Lower lobe of right lung (tissue), 2 donors: ENCODE measurements around the gene IGFBP2. TPM values are rescaled to one million over a fixed set of nuclear protein-coding genes. Genes with fewer than 3 reads are reported as not detected.

Source experiments
- ATAC-seq, 2 donors: fragments of 200-7000 bp; cut with Tn5 transposase; one replicate each; pipeline ENCODE4 v1.9.1; 2020 to 2022; ENCODE audit warnings: mild to moderate bottlenecking in 2 of 2, moderate library complexity in 2 of 2
- DNase-seq: peaks from one replicate; pipeline ENCODE4 v3.0.0-alpha.2; 2020
- H3K27ac ChIP-seq: fragments of 200-600 bp; one replicate; pipeline ENCODE4 v1.8.0; 2022
- H3K27me3 ChIP-seq: fragments of 200-600 bp; one replicate; pipeline ENCODE4 v1.8.0; 2022; ENCODE audit warnings: low read depth
- H3K36me3 ChIP-seq: fragments of 200-600 bp; one replicate; pipeline ENCODE4 v1.8.0; 2022; ENCODE audit warnings: mild to moderate bottlenecking
- H3K4me1 ChIP-seq: fragments of 200-600 bp; one replicate; pipeline ENCODE4 v1.8.0; 2022
- H3K4me3 ChIP-seq: fragments of 200-600 bp; one replicate; pipeline ENCODE4 v1.8.0; 2022; ENCODE audit warnings: mild to moderate bottlenecking
- H3K9me3 ChIP-seq: fragments of 200-600 bp; one replicate; pipeline ENCODE4 v1.8.0; 2022
- CTCF ChIP-seq: fragments of 200-600 bp; IDR thresholded peaks from one replicate; pipeline ENCODE4 v1.8.0; 2022; ENCODE audit warnings: antibody characterized with exemption, mild to moderate bottlenecking
- intact Hi-C: fragments of 100-400 bp; cut with DNase I; formaldehyde crosslinking; loops from one replicate; pipeline ENCODE4 v1.11.0; 2022
- total RNA-seq: library from RNA; stranded (reverse); fragmentation: NEBNext Ultra II Directional; extraction: Animal tissue kit (Norgen Biotek cat#: 25700); gene quantifications from one replicate; pipeline ENCODE4 v1.2.1, GENCODE V29; 2021
- donor health status: DM: no; HTN: yes; CAD: no; lungs with severe emphysema.

The IGFBP2 gene
- total RNA-seq, 1 donor from 2014 or later: 37.7 TPM

GRCh38 chr2:216663846-216664245 lies 30.6 kb downstream of the IGFBP2 start:
- DNase-seq: no peak
- intact Hi-C loops: no loop called here

GRCh38 chr2:216664593-216665034 lies 31.4 kb downstream of the IGFBP2 start:
- intact Hi-C loops: loop anchor here (5.0 kb wide), 1 partner anchor 142 kb away; no protein-coding TSS in a partner anchor
- Histone ChIP-seq H3K4me1 (peaks cover 14% of the 10 kb centered on the region), H3K9me3 (no peaks in the 10 kb centered on the region), H3K4me3 (no peak overlapping the region), H3K27ac (no peak overlapping the region), H3K27me3 (no peaks in the 10 kb centered on the region), H3K36me3 (no peaks in the 10 kb centered on the region)
- ATAC-seq (no peak), DNase-seq (no peak)
- TF ChIP-seq CTCF: no peak

More at GRCh38 chr2:216663846-216664245, 30.6 kb downstream of the IGFBP2 start:
- H3K36me3 ChIP-seq: no peaks in the 10 kb centered on the region
- no peak overlapping the region for H3K27ac ChIP-seq
- no peak overlapping the region for H3K4me3 ChIP-seq
- ATAC-seq: no peak
- TF ChIP-seq CTCF: no peak
- H3K27me3 ChIP-seq: no peaks in the 10 kb centered on the region
- peaks cover 14% of the 10 kb centered on the region for H3K4me1 ChIP-seq
- no peaks in the 10 kb centered on the region for H3K9me3 ChIP-seq

GRCh38 chr2:216665242-216665641 lies 32.0 kb downstream of the IGFBP2 start:
- peak; percentile 62 to 68 for ATAC-seq

GRCh38 chr2:216665717-216666116 lies 32.5 kb downstream of the IGFBP2 start:
- peaks cover 14% of the 10 kb centered on the region for H3K4me1 ChIP-seq
- no peak for TF ChIP-seq CTCF
- H3K27ac ChIP-seq: no peak overlapping the region
- no peaks in the 10 kb centered on the region for H3K27me3 ChIP-seq
- H3K4me3 ChIP-seq: no peak overlapping the region
- intact Hi-C loops: loop anchor here (5.0 kb wide), 1 partner anchor 143 kb away; no protein-coding TSS in a partner anchor
- H3K36me3 ChIP-seq: no peaks in the 10 kb centered on the region
- ATAC-seq: peak in 1 of 2 donors; percentile 26
- no peaks in the 10 kb centered on the region for H3K9me3 ChIP-seq
- DNase-seq: no peak

More at GRCh38 chr2:216665242-216665641, 32.0 kb downstream of the IGFBP2 start:
- Histone ChIP-seq H3K9me3 (no peaks in the 10 kb centered on the region), H3K36me3 (no peaks in the 10 kb centered on the region), H3K4me3 (no peak overlapping the region), H3K4me1 (peaks cover 14% of the 10 kb centered on the region), H3K27me3 (no peaks in the 10 kb centered on the region), H3K27ac (no peak overlapping the region)
- intact Hi-C loops: loop anchor here (5.0 kb wide), 1 partner anchor 143 kb away; no protein-coding TSS in a partner anchor
- no peak for TF ChIP-seq CTCF
- DNase-seq: no peak

DNA sequence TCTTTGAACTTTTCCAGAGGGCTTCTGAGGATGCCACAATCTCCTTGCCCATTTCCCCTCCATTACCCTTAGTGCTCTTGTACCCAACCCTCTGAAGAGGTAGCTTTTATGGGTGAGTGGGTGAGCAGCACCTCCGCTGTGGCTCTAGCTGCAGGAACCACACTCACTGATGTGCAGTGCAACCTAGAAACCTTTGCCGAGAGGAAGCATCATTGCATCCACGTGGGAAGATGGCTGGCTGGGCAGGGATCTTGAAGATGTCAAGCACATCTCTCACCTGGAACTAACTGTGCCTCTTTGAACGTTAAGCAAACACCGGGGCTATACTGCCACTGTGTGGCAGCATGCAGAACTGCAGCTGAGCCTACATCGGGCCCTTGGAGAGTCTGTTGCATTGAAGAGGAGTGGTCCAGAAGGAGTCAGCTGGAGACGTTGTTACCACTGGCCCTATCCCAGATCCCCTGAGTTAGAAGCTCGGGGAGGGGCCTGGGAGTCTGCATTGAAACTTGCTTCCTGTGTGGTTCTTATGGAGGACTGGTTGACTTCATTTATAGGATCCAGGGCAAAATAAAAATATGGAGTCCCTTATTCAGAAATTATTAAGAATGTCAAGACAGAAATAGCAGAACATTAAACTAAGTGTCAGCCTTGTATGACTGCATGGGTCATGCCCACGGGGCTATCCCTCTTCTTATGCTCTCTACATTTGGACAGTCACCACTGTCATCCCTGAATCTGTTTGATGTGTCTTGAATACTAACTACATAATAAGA lies 33.4 kb downstream of the IGFBP2 start:
- no peak overlapping the region for H3K27ac ChIP-seq
- no peaks in the 10 kb centered on the region for H3K27me3 ChIP-seq
- no peak overlapping the region for H3K4me3 ChIP-seq
- intact Hi-C loops: loop anchor here (5.0 kb wide), 1 partner anchor 144 kb away; no protein-coding TSS in a partner anchor
- H3K9me3 ChIP-seq: no peaks in the 10 kb centered on the region
- H3K4me1 ChIP-seq: peaks cover 14% of the 10 kb centered on the region
- ATAC-seq: peak; percentile 85 to 86
- peak; percentile 67 for DNase-seq
- no peaks in the 10 kb centered on the region for H3K36me3 ChIP-seq
- TF ChIP-seq CTCF: peak; percentile 99
